KMS-11 (cell line): ENCODE results near the gene PTK6.

Experiments
- H2AFZ ChIP-seq: fragments of 200-600 bp; sonication (generic); 2 replicates; pipeline ENCODE4 v1.6.1; 2016; ENCODE audit warnings: antibody characterized with exemption, mixed run types, low read depth
- H3K27ac ChIP-seq: fragments of 200-600 bp; sonication (generic); 2 replicates; pipeline ENCODE4 v1.6.1; 2016; ENCODE audit warnings: mild to moderate bottlenecking, mixed run types
- H3K27me3 ChIP-seq: fragments of 200-600 bp; sonication (generic); 2 replicates; pipeline ENCODE4 v1.6.1; 2017; ENCODE audit warnings: mild to moderate bottlenecking, low read depth, mixed run types, moderate library complexity; ENCODE audit not compliant: insufficient read depth
- H3K36me3 ChIP-seq: fragments of 200-600 bp; sonication (generic); 2 replicates; pipeline ENCODE4 v1.6.1; 2017; ENCODE audit warnings: mild to moderate bottlenecking, mixed run types; ENCODE audit not compliant: insufficient read depth
- H3K4me1 ChIP-seq: fragments of 200-600 bp; sonication (generic); 2 replicates; pipeline ENCODE4 v1.6.1; 2016; ENCODE audit warnings: mild to moderate bottlenecking, low read depth, mixed run types; ENCODE audit not compliant: poor library complexity, severe bottlenecking
- H3K4me2 ChIP-seq: fragments of 200-600 bp; sonication (generic); 2 replicates; pipeline ENCODE4 v1.7.0; 2016; ENCODE audit warnings: mild to moderate bottlenecking, mixed run types
- H3K4me3 ChIP-seq: fragments of 200-600 bp; sonication (generic); IDR thresholded peaks from 2 replicates; pipeline ENCODE4 v1.6.1; 2017; ENCODE audit warnings: low read depth, low read length, mixed read lengths; ENCODE audit not compliant: insufficient read depth
- H3K79me2 ChIP-seq: fragments of 200-600 bp; sonication (generic); 2 replicates; pipeline ENCODE4 v1.6.1; 2016; ENCODE audit warnings: low read depth, mixed run types; ENCODE audit not compliant: insufficient read depth
- H3K9ac ChIP-seq: fragments of 200-600 bp; sonication (generic); 2 replicates; pipeline ENCODE4 v1.6.1; 2016; ENCODE audit warnings: mild to moderate bottlenecking, mixed run types
- H4K20me1 ChIP-seq: fragments of 200-600 bp; sonication (generic); 2 replicates; pipeline ENCODE4 v1.6.1; 2016; ENCODE audit warnings: mild to moderate bottlenecking, mixed run types; ENCODE audit not compliant: insufficient read depth
- CTCF ChIP-seq: fragments of 200-600 bp; sonication (generic); conservative IDR thresholded peaks from 2 replicates; pipeline ENCODE4 v1.6.1; 2017; ENCODE audit warnings: low read depth, mild to moderate bottlenecking, antibody characterized with exemption, low read length, moderate library complexity, mixed read lengths

PTK6 gene

GRCh38 chr20:63547725-63548480, 10.7 kb upstream of the PTK6 start, which contains the start of gene SRMS:
Gene SRMS, minus strand, starts transcription at chr20:63547749. Its CDS starts 286 bp downstream, at chr20:63547463.
- Histone ChIP-seq H3K9ac (no peak within 1 kb of the TSS), H2AFZ (no peak within 1 kb of the TSS), H3K36me3 (no peaks in the 10 kb centered on the region), H3K27me3 (peaks cover 94% of the 10 kb centered on the region), H3K4me1 (peaks cover 6% of the 10 kb centered on the region), H3K79me2 (no peaks in the 10 kb centered on the region), H3K27ac (no peak within 1 kb of the TSS), H3K4me3 (no peak within 1 kb of the TSS), H3K4me2 (no peak within 1 kb of the TSS), H4K20me1 (no peaks in the 10 kb centered on the region)
- TF ChIP-seq CTCF, result no peak

- H3K9ac ChIP-seq, result no peak overlapping the region
- no peaks in the 10 kb centered on the region for H3K36me3 ChIP-seq
- peaks cover 93% of the 10 kb centered on the region for H3K27me3 ChIP-seq
- no peak overlapping the region for H3K27ac ChIP-seq
- H2AFZ ChIP-seq, result no peak overlapping the region
- TF ChIP-seq CTCF, result no peak
- no peaks in the 10 kb centered on the region for H3K79me2 ChIP-seq
- no peak overlapping the region for H3K4me2 ChIP-seq
- no peaks in the 10 kb centered on the region for H3K4me1 ChIP-seq
- no peak overlapping the region for H3K4me3 ChIP-seq
- no peaks in the 10 kb centered on the region for H4K20me1 ChIP-seq
These were observed 10.0 kb upstream of the PTK6 start for GRCh38 chr20:63546956-63547724.

- H3K9ac ChIP-seq, result no peak overlapping the region
- H3K79me2 ChIP-seq, result no peaks in the 10 kb centered on the region
- H3K27me3 ChIP-seq, result peaks cover 95% of the 10 kb centered on the region
- H3K4me3 ChIP-seq, result no peak overlapping the region
- H3K27ac ChIP-seq, result no peak overlapping the region
- no peaks in the 10 kb centered on the region for H3K36me3 ChIP-seq
- no peak overlapping the region for H3K4me2 ChIP-seq
- no peak overlapping the region for H2AFZ ChIP-seq
- no peaks in the 10 kb centered on the region for H3K4me1 ChIP-seq
- TF ChIP-seq CTCF, result no peak
- H4K20me1 ChIP-seq, result no peaks in the 10 kb centered on the region
These were observed 9.2 kb upstream of the PTK6 start for GRCh38 chr20:63546256-63546955.

- Histone ChIP-seq H3K79me2 (no peaks in the 10 kb centered on the region), H3K4me3 (no peak overlapping the region), H3K27me3 (peaks cover 92% of the 10 kb centered on the region), H3K9ac (no peak overlapping the region), H3K4me2 (no peak overlapping the region), H3K36me3 (no peaks in the 10 kb centered on the region), H3K27ac (no peak overlapping the region), H4K20me1 (no peaks in the 10 kb centered on the region), H3K4me1 (no peaks in the 10 kb centered on the region), H2AFZ (no peak overlapping the region)
- TF ChIP-seq CTCF, result no peak
These were observed 8.6 kb upstream of the PTK6 start for GRCh38 chr20:63545814-63546213.
